ENCODE results near the gene CABYR. TPM values are rescaled to one million over a fixed set of nuclear protein-coding genes. Genes with fewer than 3 reads are reported as not detected.
A peak's percentile ranks its signal among the peaks of the same experiment; 100 is the strongest.

CABYR gene
- total RNA-seq, 5 donors from 2014 or later (not counting 1 experiment from before 2014, with no cell fraction given), result 0.25 to 2.4 (median 1.1) TPM

- peaks cover 4 to 52% of the 10 kb centered on the region in 2 donors for H3K36me3 ChIP-seq (ENCODE audit: control insufficient read depth in 2 of 2, extremely low read depth in 1 of 2, insufficient read depth in 1 of 2, low read length in 1 of 2)
- DNase-seq, result no peak
- ChIA-PET CTCF (interaction anchor here in 1 of 2 donors (1.6 kb wide), 1 partner anchor 9 kb away, joined by 3 read pairs; no protein-coding TSS in a partner anchor), POLR2A (no interaction called here)
- Mint-ChIP-seq H3K36me3 (peaks cover 46% of the 10 kb centered on the region), H3K9me3 (no peaks in the 10 kb centered on the region), H3K4me1 (peaks cover 35 to 41% (median 40%) of the 10 kb centered on the region in 3 donors), H3K4me3 (no peak overlapping the region), H3K27ac (peak overlapping the region; percentile 59 to 74), H3K27me3 (no peaks in the 10 kb centered on the region)
- no peak for ATAC-seq (replicated peaks in 1 of 4)
- H3K9me3 ChIP-seq, result no peaks in the 10 kb centered on the region
- no peak overlapping the region for H3K4me3 ChIP-seq (ENCODE audit: control insufficient read depth in 1 of 2, extremely low read depth in 1 of 2, low read length in 1 of 2)
- H3K27ac ChIP-seq (ENCODE audit: low read length), result no peak overlapping the region
- 85% methylated on average over 14 of the region's 15 CpGs for WGBS (ENCODE audit: insufficient coverage)
- peaks cover 2 to 5% of the 10 kb centered on the region in 2 experiments for H3K4me1 ChIP-seq (ENCODE audit: control insufficient read depth in 1 of 2, extremely low read depth in 1 of 2, insufficient read depth in 2 of 2, low read length in 2 of 2)
- no peaks in the 10 kb centered on the region for H3K27me3 ChIP-seq (replicated peaks in 1 of 2; ENCODE audit: control insufficient read depth in 2 of 2, extremely low read depth in 1 of 2, insufficient read depth in 2 of 2, low read length in 1 of 2)
These were observed 25.8 kb upstream of the CABYR start for GRCh38 chr18:24112874-24113615.

DNA sequence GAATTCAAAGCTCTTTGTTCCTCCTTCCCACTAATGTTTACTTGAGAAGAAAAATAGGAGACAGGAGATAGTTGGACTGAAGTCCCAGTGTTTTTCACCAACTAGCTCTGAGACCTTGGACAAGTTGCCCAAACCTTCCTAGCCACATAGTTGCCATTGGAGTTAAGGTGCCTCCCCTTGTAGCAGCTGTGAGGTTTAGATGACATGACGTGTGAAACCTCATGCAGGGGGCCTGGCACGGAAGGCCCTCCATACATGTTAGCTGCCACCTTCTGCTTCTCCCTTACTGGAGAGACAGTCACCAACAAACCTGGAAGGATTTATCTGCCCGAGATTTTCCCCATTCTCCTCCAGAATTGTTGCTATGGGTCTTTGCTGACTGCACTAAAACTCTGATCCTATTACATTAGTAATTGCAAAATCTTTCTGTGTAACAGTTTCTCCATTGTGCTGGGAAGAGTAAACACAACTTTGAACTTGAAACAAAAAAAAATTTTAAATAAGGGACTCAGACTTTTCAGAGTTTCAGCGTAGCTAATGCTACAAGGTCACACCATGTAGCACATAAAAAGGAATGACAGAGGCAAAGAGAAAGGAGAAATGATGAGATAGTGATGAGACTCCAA lies 23.8 kb upstream of the CABYR start:
- H3K36me3 ChIP-seq (ENCODE audit: control insufficient read depth in 2 of 2, extremely low read depth in 1 of 2, insufficient read depth in 1 of 2, low read length in 1 of 2), result peaks cover 4 to 56% of the 10 kb centered on the region in 2 donors
- ATAC-seq (replicated peaks in 1 of 4), result no peak
- POLR2A ChIA-PET, result interaction anchor here in 1 of 2 donors (0.5 kb wide), 1 partner anchor 94 kb away, joined by 3 read pairs; no protein-coding TSS in a partner anchor

GRCh38 chr18:24115628-24116027 lies 23.2 kb upstream of the CABYR start:
- no CpG with 5 or more reads among the region's 2 CpGs for WGBS (ENCODE audit: insufficient coverage)
- peaks cover 41 to 46% (median 46%) of the 10 kb centered on the region in 3 donors for H3K4me1 Mint-ChIP-seq
- no peaks in the 10 kb centered on the region for H3K9me3 ChIP-seq
- H3K27me3 ChIP-seq (replicated peaks in 1 of 2; ENCODE audit: control insufficient read depth in 2 of 2, extremely low read depth in 1 of 2, insufficient read depth in 2 of 2, low read length in 1 of 2), result no peaks in the 10 kb centered on the region
- peaks cover 4 to 62% of the 10 kb centered on the region in 2 donors for H3K36me3 ChIP-seq (ENCODE audit: control insufficient read depth in 2 of 2, extremely low read depth in 1 of 2, insufficient read depth in 1 of 2, low read length in 1 of 2)
- H3K36me3 Mint-ChIP-seq, result peaks cover 62% of the 10 kb centered on the region
- no peak overlapping the region for H3K4me3 ChIP-seq (ENCODE audit: control insufficient read depth in 1 of 2, extremely low read depth in 1 of 2, low read length in 1 of 2)
- no peak overlapping the region for H3K4me3 Mint-ChIP-seq
- no peaks in the 10 kb centered on the region for H3K9me3 Mint-ChIP-seq
- POLR2A ChIA-PET, result no interaction called here
- no peaks in the 10 kb centered on the region for H3K27me3 Mint-ChIP-seq
- CTCF ChIA-PET, result interaction anchor here in 1 of 2 donors (0.5 to 1.2 kb wide), 3 partner anchors 16 to 772 kb away, joined by 3 read pairs; no protein-coding TSS in a partner anchor
- H3K27ac ChIP-seq (ENCODE audit: low read length), result peak overlapping the region; percentile 12
- H3K4me1 ChIP-seq (ENCODE audit: control insufficient read depth in 1 of 2, extremely low read depth in 1 of 2, insufficient read depth in 2 of 2, low read length in 2 of 2), result peaks cover 4 to 8% of the 10 kb centered on the region in 2 experiments
- peak overlapping the region; percentile 79 to 84 for H3K27ac Mint-ChIP-seq
- DNase-seq (no peak), ATAC-seq (replicated peaks in 1 of 4) (peak in 1 of 4 experiments; percentile 58)

More for the DNA sequence above, 23.8 kb upstream of the CABYR start:
- Histone ChIP-seq H3K9me3 (no peaks in the 10 kb centered on the region), H3K4me1 (ENCODE audit: control insufficient read depth in 1 of 2, extremely low read depth in 1 of 2, insufficient read depth in 2 of 2, low read length in 2 of 2) (peaks cover 4 to 8% of the 10 kb centered on the region in 2 experiments), H3K27ac (ENCODE audit: low read length) (peak overlapping the region; percentile 12), H3K4me3 (ENCODE audit: control insufficient read depth in 1 of 2, extremely low read depth in 1 of 2, low read length in 1 of 2) (no peak overlapping the region), H3K27me3 (replicated peaks in 1 of 2; ENCODE audit: control insufficient read depth in 2 of 2, extremely low read depth in 1 of 2, insufficient read depth in 2 of 2, low read length in 1 of 2) (no peaks in the 10 kb centered on the region)
- peak in 1 of 35 experiments; percentile 19 for DNase-seq
- peaks cover 59% of the 10 kb centered on the region for H3K36me3 Mint-ChIP-seq
- 100% methylated on average over 1 of the region's 4 CpGs for whole genome bisulfite sequencing (ENCODE audit: insufficient coverage)
- CTCF ChIA-PET, result interaction anchor here (0.5 to 1.6 kb wide), 5 partner anchors 10 to 772 kb away, joined by 3 read pairs; no protein-coding TSS in a partner anchor
- H3K9me3 Mint-ChIP-seq, result no peaks in the 10 kb centered on the region
- peak overlapping the region; percentile 79 to 84 for H3K27ac Mint-ChIP-seq
- H3K4me1 Mint-ChIP-seq, result peaks cover 41 to 48% (median 46%) of the 10 kb centered on the region in 3 donors
- no peak overlapping the region for H3K4me3 Mint-ChIP-seq
- H3K27me3 Mint-ChIP-seq, result no peaks in the 10 kb centered on the region

DNA sequence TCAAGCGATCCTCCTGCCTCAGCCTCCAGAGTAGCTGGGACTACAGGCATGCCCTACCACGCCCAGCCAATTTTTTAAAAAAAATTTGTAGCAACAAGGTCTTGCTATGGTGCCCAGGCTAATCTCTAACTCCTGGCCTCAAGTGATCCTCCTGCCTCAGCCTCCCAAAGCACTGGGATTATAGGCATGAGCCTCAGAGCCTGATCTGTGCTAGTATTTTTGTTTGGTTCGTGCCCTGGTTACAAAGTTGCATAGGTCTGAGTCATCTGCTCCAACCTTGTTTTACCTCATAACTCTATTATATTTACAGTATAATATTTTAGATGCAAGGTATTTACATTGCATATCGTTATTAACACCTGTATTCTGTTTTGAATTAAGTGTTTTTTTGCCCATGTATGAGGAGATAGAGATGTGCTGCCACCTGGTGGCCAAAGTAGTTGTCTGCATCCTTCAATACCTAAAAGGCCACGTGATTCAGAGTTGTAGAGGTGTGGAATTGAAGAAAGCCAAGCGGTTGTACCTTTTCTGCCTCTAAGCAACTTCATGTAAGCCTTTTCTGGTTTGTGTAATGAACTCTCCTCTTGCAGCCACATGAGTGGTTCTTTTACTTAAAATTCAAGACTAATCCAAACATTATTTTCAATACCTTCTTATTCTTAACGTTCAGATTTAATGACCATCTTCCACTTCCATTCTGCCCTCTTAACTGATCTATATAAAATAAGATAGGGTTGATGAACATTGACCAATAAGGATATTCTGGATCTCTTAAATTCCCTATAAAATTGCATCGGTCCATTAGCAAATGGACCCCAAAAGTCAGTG lies 19.9 kb upstream of the CABYR start:
- Histone ChIP-seq H3K27ac (ENCODE audit: low read length) (peak overlapping the region; percentile 22), H3K27me3 (replicated peaks in 1 of 2; ENCODE audit: control insufficient read depth in 2 of 2, extremely low read depth in 1 of 2, insufficient read depth in 2 of 2, low read length in 1 of 2) (no peaks in the 10 kb centered on the region), H3K36me3 (ENCODE audit: control insufficient read depth in 2 of 2, extremely low read depth in 1 of 2, insufficient read depth in 1 of 2, low read length in 1 of 2) (peaks cover 18 to 69% of the 10 kb centered on the region in 2 donors), H3K4me3 (ENCODE audit: control insufficient read depth in 1 of 2, extremely low read depth in 1 of 2, low read length in 1 of 2) (no peak overlapping the region), H3K9me3 (no peaks in the 10 kb centered on the region), H3K4me1 (ENCODE audit: control insufficient read depth in 1 of 2, extremely low read depth in 1 of 2, insufficient read depth in 2 of 2, low read length in 2 of 2) (peaks cover 3 to 4% of the 10 kb centered on the region in 2 experiments)
- DNase-seq (peak; percentile 53 to 93 (median 72)), ATAC-seq (replicated peaks in 1 of 4) (peak; percentile 75 to 86 (median 82))
- Mint-ChIP-seq H3K36me3 (peaks cover 61% of the 10 kb centered on the region), H3K27ac (peak overlapping the region; percentile 17 to 68), H3K4me3 (no peak overlapping the region), H3K4me1 (peaks cover 24 to 30% (median 27%) of the 10 kb centered on the region in 3 donors), H3K27me3 (no peaks in the 10 kb centered on the region), H3K9me3 (no peaks in the 10 kb centered on the region)
- ChIA-PET POLR2A (interaction anchor here in 1 of 2 donors (0.5 kb wide), 1 partner anchor 22 kb away, joined by 3 read pairs; no protein-coding TSS in a partner anchor), CTCF (interaction anchor here (0.5 to 1.7 kb wide), 10 partner anchors 20 to 1087 kb away, joined by 3 to 6 read pairs (median 4); partner anchors contain the start of gene CABYR (in 1 of the 2))
- 100% methylated on average over 1 of the region's 8 CpGs for WGBS (ENCODE audit: insufficient coverage)

GRCh38 chr18:24120676-24121075 lies 18.2 kb upstream of the CABYR start:
- Histone ChIP-seq H3K27ac (ENCODE audit: low read length) (no peak overlapping the region), H3K27me3 (replicated peaks in 1 of 2; ENCODE audit: control insufficient read depth in 2 of 2, extremely low read depth in 1 of 2, insufficient read depth in 2 of 2, low read length in 1 of 2) (no peaks in the 10 kb centered on the region), H3K9me3 (no peaks in the 10 kb centered on the region), H3K4me3 (ENCODE audit: control insufficient read depth in 1 of 2, extremely low read depth in 1 of 2, low read length in 1 of 2) (no peak overlapping the region), H3K4me1 (ENCODE audit: control insufficient read depth in 1 of 2, extremely low read depth in 1 of 2, insufficient read depth in 2 of 2, low read length in 2 of 2) (peaks cover 3% of the 10 kb centered on the region in 2 experiments), H3K36me3 (ENCODE audit: control insufficient read depth in 2 of 2, extremely low read depth in 1 of 2, insufficient read depth in 1 of 2, low read length in 1 of 2) (peaks cover 14 to 72% of the 10 kb centered on the region in 2 donors)
- peaks cover 53% of the 10 kb centered on the region for H3K36me3 Mint-ChIP-seq
- CTCF ChIA-PET, result interaction anchor here in 1 of 2 donors (1.7 kb wide), 1 partner anchor 18 kb away, joined by 6 read pairs; the partner anchor contains the start of gene CABYR
- no peak for ATAC-seq (replicated peaks in 1 of 4)
- peaks cover 6 to 16% (median 10%) of the 10 kb centered on the region in 3 donors for H3K4me1 Mint-ChIP-seq
- no CpG with 5 or more reads among the region's 4 CpGs for WGBS (ENCODE audit: insufficient coverage)
- no peak overlapping the region for H3K27ac Mint-ChIP-seq
- no peak for DNase-seq
- no peak overlapping the region for H3K4me3 Mint-ChIP-seq
- H3K27me3 Mint-ChIP-seq, result no peaks in the 10 kb centered on the region
- H3K9me3 Mint-ChIP-seq, result no peaks in the 10 kb centered on the region
- POLR2A ChIA-PET, result no interaction called here
